Right hindlimb (tissue), 1 donor: ENCODE data around the gene MMEL1.
"Not testable (repeated sequence)": the region's sequence is repeated elsewhere in the genome, so short reads cannot be mapped to it uniquely, and the experiment has no call there.

Experiments used
- DNase-seq: peaks from one replicate; pipeline ENCODE4 v3.0.0-alpha.2; 2018

MMEL1 gene

DNA sequence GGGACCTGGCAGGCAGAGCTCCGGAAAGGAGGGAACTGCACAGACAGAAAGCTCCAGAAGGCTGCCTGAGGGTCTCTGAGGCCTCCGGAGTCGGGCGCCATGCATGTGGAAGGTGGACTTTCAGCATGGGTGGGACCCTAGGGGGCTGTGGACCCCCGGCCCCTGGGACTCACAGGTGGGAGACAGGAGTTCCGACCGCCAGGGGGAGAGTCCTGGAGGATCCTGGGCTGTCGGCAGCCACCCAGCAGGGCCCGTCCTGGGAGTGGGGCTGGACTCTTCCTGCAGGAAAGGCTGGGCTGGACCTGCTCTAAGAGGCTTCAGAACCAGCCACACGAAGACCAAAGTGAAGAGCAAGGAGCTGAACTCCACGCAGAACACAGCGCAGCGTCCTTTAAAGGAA lies 63.1 kb downstream of the MMEL1 start:
- not testable (repeated sequence) for DNase-seq

DNA sequence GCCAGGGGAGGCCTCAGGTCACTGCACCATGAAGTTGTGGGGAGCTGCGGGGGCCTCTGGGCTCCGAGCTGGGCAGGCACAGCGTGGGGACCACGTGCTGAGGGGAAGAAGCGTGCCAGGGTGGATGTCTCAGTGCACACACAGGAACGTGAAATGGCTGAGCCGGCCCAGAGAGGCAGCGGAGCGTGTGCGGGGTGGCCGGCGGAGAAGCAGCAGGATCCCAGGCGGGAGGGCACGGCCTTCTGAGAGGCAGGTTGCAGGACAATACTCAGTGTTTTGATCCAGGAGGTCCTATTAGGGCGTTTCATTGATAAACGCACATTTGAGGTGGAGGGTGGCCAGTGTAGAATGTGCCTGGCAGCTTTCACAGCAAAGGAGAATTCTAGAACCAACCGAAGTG lies 63.8 kb downstream of the MMEL1 start:
- no peak for DNase-seq

DNA sequence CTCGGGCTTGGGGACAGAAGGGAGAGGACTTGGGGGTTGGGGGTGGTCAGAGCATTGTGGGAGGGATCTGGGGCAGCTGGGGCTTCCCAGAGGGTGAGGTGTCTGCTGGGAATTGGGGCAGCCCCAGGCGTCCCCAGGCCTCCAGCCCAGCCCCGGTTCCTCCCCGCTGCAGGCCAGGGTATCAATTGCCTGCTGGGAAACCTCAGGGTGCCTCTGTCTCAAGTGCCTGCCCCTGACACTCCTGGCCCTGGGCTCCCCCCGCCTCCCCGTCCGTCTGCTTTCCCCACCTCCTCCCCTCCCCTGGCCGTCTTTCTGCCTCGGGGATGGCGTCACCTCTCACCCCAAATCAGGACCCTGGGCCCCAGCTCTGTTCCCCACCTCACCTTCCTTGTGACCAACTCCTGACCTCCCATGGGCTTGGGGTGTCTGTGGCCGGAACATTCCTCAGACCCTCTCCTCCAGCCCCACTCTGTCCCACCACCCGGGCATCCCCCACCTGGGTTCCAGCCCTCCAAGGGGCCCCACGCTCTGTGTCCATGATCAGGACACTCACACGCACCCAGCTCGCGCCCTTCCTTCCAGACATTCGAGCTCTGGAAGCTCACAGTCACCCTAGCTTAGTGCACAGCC lies 64.5 kb downstream of the MMEL1 start:
- DNase-seq: not testable (repeated sequence)

DNA sequence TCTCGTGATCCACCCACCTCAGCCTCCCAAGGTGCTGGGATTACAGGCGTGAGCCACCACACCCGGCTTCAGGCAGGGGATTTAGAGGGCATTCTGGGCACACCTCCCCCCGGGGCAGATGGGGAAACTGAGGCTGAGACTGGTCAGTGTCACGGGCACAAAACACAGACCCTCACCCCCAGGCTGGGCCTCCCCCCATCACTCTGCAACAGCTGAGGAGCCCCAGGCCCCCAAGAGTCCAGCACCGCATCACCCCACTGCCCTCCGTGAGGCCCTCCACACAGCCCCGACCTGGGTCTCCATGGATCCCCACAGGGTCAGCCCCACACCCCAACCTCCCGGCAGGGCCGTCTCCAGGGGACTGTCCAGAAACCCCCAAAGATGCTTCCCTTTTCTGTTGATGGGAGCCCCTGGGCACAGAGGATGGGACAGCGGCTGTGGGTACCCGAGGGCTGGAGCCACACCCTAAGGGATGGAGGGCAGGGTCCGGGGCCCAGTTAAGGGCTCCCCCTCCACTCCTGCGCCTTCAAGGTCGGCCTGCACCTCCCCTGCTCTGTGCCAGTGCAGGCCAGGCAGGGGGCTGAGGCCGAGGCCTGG lies 65.6 kb downstream of the MMEL1 start:
- no peak for DNase-seq

DNA sequence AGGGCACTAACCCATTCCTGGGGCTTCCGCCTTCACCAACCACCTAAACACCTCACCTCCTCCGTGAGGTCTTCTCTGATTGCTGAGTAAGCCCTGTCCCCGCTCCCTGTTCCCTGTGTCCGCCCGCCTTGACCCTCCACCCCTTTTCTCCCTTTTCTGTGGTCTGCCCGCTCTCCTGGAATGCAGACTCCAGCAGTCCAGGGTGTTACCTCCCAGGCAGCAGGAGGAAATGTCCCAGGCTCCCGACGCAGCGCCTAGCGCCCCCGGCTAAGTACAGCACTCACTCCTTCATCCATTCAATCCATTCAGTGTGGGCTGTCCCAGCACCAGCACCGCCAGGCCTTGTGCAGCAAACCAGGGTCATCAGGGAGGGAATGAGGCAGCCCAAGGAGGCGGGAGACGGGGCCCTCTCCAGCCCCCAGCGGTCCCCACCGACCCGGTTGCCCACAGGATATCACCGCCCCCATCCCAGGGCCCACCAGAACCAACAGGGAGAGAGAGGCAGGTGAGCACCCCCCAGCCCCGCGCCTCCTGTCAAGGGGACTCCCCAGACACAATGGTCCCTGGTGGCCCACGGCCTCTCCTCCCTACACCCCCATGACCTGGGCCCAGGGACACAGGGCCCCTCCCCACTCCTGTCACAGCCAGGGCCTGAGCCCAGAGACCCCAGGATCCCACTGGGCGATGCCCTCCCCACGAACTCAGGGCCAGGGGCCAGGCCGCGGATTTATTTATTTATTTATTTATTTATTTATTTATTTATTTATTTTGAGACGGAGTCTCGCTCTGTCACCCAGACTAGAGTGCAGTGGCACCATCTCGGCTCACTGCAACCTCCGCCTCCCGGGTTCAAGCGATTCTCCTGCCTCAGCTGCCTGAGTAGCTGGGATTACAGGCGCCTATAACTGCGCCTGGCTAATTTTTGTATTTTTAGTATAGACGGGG lies 66.4 kb downstream of the MMEL1 start:
- DNase-seq: no peak

DNA sequence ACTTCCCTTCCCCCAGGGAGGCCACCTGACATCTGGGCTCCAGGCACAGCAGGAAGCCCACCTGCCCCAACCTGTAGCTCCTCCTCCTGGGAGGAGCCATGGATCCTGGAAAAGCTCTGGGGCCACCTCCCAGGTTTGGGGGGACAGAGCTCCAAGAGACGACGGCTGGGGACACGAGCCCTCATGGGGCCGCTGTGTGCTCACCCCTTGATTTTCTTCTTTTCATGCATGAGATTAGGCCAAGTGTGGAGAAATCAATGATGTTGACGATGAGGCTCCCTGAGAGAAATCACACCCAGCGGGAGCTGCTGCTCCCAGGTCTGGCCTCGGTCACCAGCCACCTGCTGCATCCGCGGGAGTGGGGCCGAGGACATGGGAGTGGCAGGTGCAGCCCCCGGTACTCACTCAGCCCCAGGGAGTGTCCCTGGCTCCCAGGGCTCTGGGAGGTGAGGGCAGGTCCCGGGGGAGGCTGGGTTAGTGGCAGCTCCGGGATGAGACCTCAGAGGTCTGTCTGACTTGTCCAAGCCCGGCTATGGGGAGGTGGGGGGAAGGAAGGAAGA lies 67.9 kb downstream of the MMEL1 start:
- no peak for DNase-seq

DNA sequence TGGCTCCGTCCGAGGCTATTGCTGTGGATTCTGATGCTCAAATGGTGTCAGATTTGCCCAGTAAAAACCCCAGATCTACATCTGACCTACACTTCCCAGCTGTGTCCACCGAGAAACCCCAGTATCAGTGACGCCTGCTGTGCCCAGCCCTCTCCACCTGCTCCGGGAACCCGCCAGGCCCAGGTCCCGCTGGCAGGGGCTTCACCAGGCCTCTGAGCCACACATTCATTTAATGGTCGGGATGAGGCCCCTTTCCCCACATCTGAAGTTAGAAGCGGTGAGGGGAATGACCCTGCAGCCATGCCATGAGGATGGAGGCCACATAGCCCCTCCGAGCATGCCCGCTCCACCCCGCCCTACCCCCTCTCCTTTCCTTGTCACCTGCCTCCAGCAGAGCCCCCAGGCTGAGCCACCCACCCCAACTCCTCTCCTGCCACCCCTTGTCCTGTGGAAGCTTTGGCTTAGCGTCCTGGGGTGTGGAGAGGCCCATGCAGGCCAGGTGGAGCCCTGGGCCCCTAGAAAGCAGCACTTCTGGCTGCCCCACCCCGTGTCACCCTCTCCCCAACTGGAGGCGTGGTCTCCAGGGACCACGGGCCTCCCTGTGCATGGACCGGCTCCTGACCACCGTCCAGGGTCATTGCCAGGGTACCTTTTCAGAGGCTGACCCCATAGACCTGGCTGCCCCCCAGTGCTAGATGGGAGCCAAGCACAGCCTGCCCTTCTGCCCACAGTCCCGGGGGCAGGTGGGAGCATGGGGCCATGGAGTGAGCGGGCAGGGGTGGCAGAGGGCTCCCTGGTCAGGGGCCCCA lies 68.6 kb downstream of the MMEL1 start:
- no peak for DNase-seq

DNA sequence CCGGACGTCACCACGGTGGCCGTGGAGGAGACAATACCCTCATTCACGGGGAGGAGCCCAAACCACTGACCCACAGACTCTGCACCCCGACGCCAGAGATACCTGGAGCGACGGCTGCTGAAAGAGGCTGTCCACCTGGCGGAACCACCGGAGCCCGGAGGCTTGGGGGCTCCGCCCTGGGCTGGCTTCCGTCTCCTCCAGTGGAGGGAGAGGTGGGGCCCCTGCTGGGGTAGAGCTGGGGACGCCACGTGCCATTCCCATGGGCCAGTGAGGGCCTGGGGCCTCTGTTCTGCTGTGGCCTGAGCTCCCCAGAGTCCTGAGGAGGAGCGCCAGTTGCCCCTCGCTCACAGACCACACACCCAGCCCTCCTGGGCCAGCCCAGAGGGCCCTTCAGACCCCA lies 69.6 kb downstream of the MMEL1 start:
- DNase-seq: no peak

DNA sequence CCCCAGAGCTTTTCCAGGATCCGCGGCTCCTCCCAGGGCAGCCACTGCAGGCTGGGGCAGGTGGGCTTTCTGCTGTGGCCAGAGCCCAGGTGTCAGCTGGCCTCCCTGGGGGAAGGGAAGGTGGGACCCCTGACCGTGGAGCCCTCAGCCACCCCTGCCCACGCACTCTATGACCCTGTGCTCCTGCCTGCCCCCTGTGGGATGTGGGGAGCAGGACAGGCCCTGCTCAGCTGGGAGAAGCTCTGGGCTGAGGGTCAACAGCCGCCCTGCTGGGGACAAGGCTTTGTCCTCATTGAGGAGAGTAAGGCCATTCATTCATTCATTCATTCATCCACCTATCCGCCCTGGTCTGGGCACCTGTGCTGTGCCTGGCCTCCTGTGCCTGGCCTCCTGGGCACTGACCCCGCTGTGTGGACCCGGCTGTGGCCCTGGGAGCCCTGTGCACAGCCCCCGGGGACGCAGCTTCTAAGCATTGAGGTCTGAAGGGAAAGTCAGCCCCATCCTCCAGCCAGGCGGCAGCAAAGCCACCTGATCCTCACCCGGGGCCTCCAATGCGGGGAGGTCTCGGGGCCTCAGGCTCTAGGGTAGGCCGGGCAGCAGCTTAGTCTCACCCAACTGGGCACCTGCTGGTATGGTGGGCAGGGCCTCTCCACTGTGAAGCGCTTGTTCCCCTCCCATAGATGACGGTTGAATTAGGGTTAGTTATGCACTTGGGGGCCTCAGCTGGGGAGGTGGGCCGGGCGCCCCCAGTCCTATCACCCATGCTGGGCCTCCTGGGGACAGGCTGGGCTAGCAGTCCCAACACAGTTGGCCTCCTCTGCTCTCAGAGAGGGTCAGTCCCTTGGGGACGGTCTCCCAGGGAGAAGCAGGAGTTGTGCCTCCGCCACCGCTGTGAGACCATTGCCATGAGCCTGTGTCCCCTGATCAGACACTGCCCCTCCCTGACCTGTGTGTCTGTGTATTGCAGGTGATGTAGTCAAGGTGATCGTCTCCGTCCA lies 70.6 kb downstream of the MMEL1 start:
- DNase-seq: no peak

DNA sequence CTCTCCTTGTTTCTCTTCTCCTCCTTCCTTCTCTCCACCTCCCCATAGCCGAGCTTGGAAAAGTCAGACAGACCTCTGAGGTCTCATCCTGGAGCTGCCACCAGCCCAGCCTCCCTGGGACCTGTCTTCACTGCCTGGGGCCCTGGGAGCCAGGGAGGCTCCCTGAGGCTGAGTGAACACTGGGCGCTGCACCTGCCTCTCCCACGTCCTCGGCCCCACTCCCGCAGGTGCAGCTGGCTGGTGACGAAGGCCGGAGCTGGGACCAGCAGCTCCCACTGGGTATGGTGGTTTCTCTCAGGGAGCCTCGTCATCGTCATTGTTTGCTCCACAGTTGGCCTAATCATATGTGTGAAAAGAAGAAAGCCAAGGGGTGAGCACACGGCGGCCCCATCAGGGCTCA lies 71.4 kb downstream of the MMEL1 start:
- DNase-seq: no peak

DNA sequence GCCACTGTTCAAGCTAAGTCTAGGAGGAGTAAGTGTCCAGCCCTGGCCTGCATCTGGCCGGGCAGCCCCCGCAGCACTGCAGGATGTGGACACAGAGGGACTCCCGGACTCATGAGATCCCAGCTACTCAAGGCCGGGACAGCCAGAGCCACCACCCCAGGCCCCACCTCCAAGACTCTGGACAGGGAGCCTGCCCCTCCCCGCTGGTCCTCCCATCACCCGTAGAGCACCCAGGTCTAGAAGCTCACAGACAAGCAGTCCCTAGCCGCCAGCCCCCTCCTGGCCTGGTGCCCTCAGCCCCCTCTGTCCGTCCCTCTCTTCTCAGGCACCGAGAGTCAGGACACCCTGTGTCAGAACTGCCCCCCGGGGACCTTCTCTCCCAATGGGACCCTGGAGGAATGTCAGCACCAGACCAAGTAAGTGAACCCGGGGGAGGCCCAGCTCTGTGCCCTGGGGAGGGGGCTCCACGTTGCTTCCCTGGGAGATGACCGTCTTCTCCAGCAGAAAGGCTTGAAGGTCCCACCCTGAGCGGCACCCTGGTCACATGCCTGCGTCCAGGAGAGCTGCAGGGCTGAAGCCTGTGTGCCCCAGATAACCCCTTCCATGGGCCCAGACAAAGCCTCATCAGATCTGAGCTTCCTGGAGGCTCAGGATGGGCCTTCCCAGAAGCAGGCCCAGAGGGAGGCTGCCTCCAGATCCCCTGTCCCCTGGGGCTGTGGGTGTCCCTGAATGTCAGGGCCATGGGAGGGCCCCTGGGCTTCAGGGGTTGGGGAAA lies 72.3 kb downstream of the MMEL1 start:
- no peak for DNase-seq

DNA sequence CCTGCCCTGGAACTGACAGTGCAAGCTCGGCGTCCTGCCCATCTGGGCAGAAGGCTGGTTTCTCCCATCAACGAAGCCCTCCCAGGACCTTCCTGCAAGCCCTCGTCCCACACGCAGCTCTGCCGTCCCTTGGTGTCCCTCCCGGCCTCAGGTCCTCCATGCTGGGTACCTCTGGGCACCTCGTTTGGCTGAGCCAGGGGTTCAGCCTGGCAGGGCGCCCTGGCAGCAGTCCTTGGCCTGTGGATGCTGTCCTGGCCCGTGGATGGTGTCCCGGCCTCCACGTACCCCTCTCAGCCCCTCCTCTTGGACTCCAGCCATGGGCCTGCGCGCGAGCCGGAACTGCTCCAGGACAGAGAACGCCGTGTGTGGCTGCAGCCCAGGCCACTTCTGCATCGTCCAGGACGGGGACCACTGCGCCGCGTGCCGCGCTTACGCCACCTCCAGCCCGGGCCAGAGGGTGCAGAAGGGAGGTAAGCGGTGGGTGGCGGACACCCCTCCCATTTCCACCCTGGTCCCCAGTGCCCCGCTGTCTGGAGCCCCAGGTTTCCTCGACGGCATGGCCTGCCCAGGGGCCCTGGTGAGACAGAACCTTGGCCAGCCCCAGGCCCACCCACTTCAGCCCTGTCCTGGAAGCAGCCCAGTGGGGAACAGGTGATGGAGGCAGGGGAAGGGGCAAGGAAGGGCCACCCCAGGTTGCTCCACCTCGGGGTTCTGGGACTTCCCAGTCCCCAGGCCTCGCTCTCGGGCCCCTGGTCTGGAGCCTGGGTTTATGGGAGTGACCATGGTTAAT lies 73.1 kb downstream of the MMEL1 start:
- no peak for DNase-seq

DNA sequence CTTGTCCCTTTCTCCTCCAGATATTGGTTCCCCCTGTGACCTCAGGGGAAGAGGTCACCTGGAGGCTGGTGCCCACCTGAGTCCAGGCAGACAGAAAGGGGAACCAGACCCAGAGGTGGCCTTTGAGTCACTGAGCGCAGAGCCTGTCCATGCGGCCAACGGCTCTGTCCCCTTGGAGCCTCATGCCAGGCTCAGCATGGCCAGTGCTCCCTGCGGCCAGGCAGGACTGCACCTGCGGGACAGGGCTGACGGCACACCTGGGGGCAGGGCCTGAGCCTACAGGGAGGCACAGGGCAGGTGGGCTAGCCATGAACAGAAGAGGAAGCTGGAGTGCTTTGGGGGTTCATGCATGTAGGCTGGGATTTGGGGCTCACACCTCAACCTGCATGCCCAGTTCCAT lies 74.0 kb downstream of the MMEL1 start:
- DNase-seq: no peak

DNA sequence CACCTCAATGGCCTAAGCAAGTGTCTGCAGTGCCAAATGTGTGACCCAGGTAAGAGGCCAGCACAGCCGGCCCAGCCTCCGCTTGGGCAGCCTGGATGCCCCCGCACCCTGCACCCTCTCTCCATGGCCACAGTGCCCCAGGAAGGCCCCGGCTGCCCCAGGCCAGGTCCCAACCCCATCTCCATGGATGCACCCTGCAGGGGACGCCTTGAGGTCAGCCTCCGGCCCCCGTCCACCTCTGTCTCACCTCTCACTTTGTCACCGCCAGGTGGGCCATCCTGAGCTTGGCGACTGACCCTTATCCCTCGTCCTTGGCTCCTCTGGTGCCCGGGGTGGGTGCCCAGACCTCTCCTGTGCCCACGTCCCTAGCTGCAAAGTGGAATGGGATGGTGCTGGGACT lies 74.4 kb downstream of the MMEL1 start:
- no peak for DNase-seq

DNA sequence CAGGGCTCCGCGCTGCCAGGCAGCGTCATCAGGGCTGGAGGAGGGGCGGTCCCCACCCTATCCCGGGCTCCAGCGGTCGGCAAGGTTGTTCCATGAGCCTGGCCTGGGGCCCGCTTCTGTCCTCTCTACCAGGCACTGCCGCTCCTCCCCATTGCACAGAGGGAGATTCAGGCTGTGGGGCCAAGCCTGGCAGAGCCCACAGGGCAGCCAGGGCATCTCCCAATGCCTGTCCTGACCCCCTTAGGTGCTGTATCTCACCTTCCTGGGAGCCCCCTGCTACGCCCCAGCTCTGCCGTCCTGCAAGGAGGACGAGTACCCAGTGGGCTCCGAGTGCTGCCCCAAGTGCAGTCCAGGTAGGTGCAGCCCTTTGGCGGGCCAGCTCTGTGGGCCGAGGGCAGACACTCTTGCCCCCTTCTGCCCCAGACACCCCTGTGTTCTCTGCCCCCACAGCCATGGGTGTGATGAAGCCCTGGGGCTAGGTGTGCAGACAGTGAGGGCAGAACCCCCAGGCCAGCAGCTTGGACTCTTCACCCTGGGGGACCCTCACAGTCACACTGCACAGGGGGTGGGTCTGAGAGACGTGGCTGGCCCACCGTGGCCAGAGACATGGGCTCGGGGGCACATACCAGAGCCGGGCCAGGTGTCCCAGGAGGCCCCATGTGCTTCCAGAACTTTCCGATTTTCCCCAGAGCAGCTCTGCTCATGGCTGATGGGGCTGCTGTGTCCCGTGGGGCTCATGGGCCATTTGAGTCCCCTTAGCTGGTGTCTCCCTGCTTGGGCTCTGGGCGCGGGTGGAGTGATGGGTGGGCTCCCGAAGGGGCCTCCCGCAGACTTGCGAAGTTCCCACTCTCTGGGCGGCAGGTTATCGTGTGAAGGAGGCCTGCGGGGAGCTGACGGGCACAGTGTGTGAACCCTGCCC lies 75.1 kb downstream of the MMEL1 start:
- no peak for DNase-seq

DNA sequence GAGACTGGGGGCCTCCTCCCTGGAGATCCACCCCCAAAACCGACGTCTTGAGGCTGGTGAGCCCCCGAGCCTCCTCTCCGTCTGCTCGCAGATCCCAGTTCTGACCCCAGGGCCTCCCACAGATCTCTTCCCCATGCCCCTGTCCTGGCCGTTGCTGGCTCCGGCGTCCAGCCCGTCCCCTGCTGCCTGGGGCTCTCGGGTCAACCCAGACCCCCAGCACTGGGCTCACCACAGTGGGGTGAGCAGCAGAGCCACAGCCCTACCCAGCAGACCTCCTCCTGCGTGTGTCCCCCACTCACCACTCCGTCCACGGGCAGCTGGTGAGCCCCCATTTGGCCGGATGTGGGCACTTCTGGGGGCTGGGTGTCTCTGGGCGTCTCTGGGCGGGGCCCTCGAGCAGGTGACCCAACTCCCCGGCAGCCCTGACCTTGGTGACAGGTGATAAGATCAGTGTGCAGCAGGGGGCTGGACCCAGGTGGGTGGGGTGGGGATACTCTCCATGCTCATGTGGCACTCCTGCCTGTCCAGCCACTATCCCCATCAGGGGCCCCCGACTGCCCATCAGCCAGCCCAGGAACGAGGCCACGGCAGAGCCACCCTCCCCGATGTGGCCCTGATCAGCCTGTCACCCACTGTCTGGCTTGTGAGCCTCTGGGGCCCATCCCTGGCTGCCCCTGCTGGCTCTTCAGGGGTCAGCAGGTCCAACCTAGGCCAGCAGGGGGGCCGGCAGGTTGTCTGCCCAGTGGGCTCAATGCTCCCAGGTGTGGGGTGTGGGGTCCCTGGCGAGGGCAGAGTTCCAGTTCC lies 75.9 kb downstream of the MMEL1 start:
- no peak for DNase-seq

DNA sequence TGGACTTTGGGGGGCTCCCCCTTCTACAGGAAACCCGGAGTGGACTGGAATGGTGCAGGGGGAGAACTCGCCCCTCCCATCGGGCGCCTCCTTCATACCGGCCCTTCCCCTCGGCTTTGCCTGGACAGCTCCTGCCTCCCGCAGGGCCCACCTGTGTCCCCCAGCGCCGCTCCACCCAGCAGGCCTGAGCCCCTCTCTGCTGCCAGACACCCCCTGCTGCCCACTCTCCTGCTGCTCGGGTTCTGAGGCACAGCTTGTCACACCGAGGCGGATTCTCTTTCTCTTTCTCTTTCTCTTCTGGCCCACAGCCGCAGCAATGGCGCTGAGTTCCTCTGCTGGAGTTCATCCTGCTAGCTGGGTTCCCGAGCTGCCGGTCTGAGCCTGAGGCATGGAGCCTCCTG lies 76.5 kb downstream of the MMEL1 start, which contains the start of gene TNFRSF14:
TSS of gene TNFRSF14 (plus strand) at position 95 of the 401 bp plus-strand sequence. CDS start at position 389, 294 bp downstream.
- peak; percentile 64 for DNase-seq
